A549 treated with RU486 at 1 μM for 4 hours (cell line): ENCODE measurements around the gene LEO1. TPM values are rescaled to one million over a fixed set of nuclear protein-coding genes. Genes with fewer than 3 reads are reported as not detected.

Experiments used
- total RNA-seq: library from RNA; stranded (reverse); fragments of 200-300 nt; extraction: Qiagen RNA extraction; gene quantifications from 5 replicates; pipeline ENCODE4 v1.2.3, GENCODE V29; 2022; ENCODE audit warnings: low read depth

The LEO1 gene
- 47.7 to 71.6 TPM (median 53.4 TPM) in 5 replicates for total RNA-seq

DNA sequence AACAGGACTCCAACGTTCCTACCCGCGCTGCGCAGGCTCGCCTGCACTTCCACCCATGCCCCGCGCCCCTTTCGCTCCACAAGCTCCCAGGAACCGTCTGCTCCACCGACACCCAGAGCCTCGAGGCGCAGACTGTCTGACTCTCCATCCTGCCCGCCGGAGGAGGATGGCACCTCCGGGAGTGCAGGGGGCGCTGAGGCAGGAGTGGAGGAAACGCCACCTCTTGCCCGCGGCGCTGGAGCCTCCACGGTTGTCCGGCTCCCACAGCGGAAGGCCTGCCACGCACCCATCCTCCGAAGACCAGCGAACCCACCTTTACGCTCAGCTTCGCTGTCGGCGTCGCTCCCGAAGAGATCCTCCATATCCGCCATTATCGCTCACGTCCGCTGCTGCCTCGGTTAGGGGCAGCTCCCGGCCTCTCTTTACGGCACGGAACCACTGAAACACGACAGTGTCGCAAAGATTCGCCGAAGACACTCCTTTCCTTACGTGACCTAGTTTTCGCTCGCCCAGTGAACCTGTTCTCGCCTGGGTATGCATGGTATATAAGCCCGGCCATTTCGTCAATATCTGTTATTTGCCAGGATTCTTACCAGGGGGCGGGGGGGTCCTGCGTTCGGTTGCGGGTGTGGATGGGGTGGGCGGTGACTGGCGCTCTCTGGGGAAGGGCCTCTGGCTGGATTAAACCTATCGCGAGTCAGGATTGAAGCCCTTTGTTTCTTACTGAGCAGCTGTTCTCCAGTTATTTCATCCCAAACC is at the start of gene LEO1:
LEO1 (minus strand) TSS at position 404 of the 759 bp plus-strand sequence; CDS start at position 371, 33 bp downstream.

DNA sequence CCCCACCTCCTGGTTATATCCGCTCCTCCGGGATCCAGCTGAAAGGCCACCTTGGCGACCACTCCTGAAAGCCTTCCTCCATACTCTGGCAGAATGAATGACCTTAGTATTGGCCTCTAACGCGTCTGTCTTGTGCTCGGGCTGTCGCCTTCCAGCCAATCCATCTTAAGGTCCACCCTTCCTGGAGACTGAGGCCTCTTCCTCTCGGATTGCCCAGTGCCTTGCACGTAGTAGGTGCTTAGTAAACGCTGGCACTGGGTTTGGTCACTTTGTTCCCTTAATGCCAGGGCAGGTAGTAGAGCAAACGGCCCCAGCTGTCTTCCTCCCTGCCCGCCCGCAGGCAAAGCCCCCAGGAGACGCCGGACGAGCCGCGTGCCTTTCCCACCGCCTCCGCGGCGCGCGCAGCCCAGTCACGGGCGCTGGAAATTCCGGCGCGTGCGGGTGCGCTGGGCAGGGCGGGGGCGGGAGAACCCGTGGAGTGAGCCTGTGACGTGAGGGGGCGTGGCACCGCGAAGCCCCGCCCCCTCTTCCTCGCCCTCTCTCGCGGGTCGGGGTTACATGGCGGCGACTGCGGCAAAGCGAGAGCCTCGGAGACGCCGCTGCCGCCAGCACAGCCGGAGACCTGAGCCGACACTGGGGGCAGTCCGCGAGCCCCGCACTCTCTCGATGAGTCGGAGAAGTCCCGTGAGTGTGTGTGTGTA is 47.3 kb upstream of the LEO1 start, which contains the start of gene MAPK6:
MAPK6 (plus strand) TSS at position 527 of the 701 bp plus-strand sequence. CDS start 27,242 bp downstream, outside the sequence.

Other genes with a start within 250 kb of the LEO1 start
- gene LYSMD2, start 234.1 kb downstream of the LEO1 start, total RNA-seq, result 20.4 to 26.4 TPM (median 25.9 TPM) in 5 replicates
- gene TMOD2, start 220.2 kb downstream of the LEO1 start, total RNA-seq, result 1.1 to 2.1 TPM (median 1.5 TPM) in 5 replicates
- 38.7 to 66.3 TPM (median 53.3 TPM) in 5 replicates for gene TMOD3, start 142.1 kb downstream of the LEO1 start, total RNA-seq
- 28.6 to 63.2 TPM (median 52.0 TPM) in 5 replicates for gene MAPK6, start 47.4 kb upstream of the LEO1 start, total RNA-seq
- gene BCL2L10, start 141.0 kb upstream of the LEO1 start, total RNA-seq, result 0.15 to 0.21 TPM in 2 of 5 replicates, not detected in the others
- 40.6 to 54.6 TPM (median 50.9 TPM) in 5 replicates for gene GNB5, start 219.6 kb upstream of the LEO1 start, total RNA-seq